LNCAP (cell line): ENCODE data around the gene OR10H1.

Experiments used
- TF ChIP-seq, protein P1 (sequence below): fragments of 450-650 bp; IDR thresholded peaks from 2 replicates; pipeline ENCODE4 v1.5.1; 2017; ENCODE audit warnings: mild to moderate bottlenecking

OR10H1 gene

GRCh38 chr19:15810335-15810734 lies 5.1 kb downstream of the OR10H1 start:
- TF ChIP-seq, protein P1, sequence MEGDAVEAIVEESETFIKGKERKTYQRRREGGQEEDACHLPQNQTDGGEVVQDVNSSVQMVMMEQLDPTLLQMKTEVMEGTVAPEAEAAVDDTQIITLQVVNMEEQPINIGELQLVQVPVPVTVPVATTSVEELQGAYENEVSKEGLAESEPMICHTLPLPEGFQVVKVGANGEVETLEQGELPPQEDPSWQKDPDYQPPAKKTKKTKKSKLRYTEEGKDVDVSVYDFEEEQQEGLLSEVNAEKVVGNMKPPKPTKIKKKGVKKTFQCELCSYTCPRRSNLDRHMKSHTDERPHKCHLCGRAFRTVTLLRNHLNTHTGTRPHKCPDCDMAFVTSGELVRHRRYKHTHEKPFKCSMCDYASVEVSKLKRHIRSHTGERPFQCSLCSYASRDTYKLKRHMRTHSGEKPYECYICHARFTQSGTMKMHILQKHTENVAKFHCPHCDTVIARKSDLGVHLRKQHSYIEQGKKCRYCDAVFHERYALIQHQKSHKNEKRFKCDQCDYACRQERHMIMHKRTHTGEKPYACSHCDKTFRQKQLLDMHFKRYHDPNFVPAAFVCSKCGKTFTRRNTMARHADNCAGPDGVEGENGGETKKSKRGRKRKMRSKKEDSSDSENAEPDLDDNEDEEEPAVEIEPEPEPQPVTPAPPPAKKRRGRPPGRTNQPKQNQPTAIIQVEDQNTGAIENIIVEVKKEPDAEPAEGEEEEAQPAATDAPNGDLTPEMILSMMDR: peak; percentile 52

- TF ChIP-seq, protein P1: no peak
These were observed 25.4 kb downstream of the OR10H1 start for GRCh38 chr19:15790096-15790495.

DNA sequence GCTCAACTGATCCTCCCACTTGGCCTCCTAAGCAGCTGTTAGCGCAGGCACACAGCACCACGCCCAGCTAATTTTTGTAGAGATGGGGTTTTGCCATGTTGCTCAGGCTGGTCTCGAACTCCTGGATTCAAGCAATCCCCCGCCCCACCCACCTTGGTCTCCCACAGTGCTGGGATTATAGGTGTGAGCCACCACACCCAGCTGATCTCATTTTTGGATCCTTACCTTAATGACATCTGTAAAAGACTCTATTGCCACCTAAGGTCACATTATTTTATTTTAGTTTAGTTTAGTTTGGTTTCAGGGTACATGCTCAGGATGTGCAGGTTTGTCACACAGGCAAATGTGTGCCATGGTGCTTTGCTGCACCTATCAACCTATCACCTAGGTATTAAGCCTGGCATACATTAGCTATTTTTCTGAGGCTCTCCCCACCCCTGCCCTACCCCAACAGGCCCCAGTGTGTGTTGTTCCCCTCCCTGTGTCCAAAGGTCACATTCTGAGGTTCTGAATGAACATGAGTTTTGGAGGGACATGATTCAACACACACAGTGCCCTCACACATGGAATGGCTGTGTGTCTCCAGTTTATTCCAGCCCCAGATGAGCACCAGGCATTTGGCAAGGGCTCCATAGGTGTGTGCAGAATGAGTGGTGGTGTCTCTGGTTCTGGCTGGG lies 26.7 kb downstream of the OR10H1 start:
- TF ChIP-seq, protein P1: no peak

DNA sequence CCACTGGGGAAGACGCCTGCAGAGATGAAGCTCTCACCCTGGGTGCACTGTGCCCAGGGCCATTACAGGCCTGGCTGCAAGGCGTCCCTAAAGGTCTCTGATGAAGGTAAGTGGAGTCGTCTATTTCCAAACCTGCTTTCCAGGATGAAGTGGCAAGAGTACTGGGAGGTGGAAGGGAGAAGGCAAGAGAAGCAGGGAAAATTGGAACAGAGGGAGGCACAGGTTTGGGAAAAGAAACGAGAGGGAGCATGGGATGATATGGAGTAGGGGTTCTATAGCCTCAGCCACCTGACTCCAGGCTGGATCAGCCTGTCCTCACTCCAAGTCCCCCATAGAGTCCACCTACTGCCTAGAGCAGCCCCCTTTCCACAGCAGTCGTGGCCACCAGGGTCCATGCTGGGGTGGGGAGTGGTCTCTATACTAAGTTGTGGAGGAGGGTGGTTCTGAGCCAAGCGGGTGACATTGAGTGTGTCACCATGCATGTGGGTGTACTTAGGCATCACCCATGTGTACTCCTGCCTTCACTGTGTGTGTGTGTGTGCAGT lies 27.8 kb downstream of the OR10H1 start, which contains the start of gene OR10H5:
Gene OR10H5 (plus strand): TSS at position 51 of the 545 bp plus-strand sequence. CDS start 6,388 bp downstream, outside the sequence.
- TF ChIP-seq, protein P1: no peak

- TF ChIP-seq, protein P1: no peak
These were observed 33.3 kb downstream of the OR10H1 start for GRCh38 chr19:15782211-15782610.

GRCh38 chr19:15781661-15782060 lies 33.8 kb downstream of the OR10H1 start:
- TF ChIP-seq, protein P1: no peak

GRCh38 chr19:15780610-15781418 lies 34.6 kb downstream of the OR10H1 start:
- TF ChIP-seq, protein P1: no peak
